ENCODE measurements around the gene MYBPC3.
"Not testable (repeated sequence)": the region's sequence is repeated elsewhere in the genome, so short reads cannot be mapped to it uniquely, and the experiment has no call there.

MYBPC3 gene

DNA sequence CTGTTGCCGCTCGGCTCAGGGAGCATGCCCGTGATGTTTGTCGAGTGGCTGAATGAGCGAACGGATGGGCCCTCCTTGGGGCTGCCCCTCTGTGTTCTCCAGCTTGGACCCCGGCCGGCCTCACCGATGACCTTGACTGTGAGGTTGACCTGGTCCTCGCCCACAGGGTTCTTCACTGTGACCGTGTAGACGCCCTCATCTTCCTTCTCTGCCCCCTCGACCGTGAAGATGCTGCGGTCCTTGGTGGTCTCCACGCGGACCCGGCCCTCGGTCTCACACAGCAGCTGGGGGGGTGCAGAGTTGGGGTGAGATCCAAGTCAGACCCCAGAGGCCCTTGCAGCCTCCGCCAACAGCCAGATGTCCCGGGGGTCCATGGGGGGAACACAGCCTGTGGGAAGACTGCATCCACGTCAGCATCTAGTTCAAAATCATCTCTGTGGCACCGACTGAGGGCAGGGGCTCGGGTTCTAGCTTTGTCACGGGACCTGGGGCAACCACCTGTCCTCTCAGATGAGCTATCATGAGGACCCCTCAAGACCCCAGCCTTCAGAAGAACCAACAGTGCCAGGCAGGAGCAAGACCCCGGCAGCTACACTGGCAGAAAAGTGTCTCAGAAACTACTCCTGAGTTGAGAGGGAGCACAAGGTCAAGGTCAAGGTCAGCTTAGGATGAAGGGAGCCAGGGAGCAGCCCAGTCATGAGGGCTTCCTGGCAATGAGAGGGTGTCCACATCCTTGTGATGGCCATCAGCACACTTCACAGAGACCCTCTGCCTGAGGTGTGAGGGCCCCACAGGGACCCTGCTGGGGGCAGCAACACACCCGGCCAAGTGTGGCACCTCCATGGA, 13.9 kb downstream of the MYBPC3 start:
- no peak for DNase-seq (ENCODE audit: low read depth, low spot score)

DNA sequence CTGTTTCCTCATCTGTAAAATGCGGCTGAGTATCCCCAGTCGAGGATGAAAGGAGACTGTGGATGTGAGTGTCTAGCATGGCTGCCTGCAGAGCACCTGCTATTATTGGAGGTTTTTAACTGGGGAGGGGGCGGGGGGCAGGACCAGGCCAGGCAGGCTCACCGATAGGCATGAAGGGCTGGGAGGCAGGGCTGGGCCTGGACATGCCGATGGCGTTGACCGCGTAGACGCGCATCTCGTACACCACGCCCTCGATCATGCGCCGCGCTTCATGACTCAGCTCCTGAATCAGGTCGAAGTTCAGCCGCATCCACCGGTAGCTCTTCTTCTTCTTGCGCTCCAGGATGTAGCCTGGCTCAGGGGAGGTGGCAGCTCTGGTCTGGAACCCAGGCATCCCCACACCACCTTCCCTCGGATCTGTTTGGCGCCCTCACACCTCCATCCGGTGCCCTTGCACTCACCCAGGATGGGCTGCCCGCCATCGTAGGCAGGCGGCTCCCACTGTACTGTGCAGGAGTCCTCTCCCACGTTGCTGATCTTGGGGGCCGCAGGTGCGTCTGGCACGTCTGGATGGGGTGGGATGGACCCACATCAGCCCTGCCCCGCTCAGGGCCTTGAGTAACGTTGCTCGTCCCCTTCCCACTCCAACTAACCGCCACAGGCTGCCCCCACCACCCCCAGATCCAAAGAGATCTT, 15.1 kb downstream of the MYBPC3 start:
- DNase-seq (ENCODE audit: low read depth, low spot score): no peak

DNA sequence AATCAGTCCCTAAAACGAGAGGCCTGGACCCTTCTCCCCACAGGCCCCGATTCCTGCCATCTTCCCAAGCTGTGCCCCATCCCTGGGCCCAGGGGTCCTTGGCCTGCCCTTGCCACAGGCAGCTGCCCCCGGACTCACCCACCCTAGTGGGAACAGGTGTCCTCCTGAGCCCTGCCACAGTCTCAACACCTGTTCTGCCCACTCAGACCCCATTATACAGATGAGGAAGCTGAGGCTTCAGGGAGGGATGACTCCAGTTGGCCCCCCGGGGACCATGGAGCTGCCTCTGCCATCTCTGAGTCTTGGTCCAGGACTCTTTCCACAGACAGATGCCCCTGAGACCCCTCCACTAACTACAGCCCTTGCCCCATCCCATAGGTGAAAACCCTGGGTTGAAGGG, 15.9 kb downstream of the MYBPC3 start:
- no peak for DNase-seq (ENCODE audit: low read depth, low spot score)

- DNase-seq (ENCODE audit: low read depth, low spot score): no peak
Observed at GRCh38 chr11:47335733-47336132, 16.8 kb downstream of the MYBPC3 start.

DNA sequence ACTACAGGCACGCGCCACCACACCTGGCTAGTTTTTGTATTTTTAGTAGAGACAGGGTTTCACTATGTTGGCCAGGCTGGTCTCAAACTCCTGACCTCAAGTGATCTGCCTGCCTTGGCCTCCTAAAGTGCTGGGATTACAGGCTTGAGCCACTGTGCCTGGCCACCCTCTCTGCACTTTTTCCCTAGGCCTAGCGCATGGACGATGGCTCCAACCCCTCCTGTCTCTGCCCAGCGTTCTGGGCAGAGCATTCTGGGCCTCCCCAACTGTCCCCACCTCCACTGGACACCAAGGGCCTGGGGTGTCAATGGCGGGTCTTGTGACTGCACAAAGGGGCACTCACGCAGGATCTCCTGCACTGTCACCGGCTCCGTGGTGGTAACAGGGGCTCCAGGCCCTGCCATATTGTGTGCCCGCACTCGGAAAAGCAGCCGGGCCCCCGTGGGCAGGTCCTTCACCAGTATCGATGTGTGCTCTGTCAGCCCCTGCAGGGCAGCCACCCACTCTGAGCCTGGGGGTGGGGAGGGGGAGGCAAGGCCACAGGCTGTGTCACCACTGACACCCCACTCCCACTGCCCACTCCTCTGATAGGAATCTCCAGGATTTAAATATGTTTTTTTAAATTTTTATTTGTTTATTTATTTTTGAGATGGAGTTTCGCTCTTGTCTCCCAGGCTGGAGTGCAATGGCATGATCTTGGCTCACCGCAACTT, 17.6 kb downstream of the MYBPC3 start:
- not testable (repeated sequence) for DNase-seq (ENCODE audit: low read depth, low spot score)

- no peak for DNase-seq (ENCODE audit: low read depth, low spot score)
Observed at GRCh38 chr11:47333886-47334443, 18.5 kb downstream of the MYBPC3 start.

GRCh38 chr11:47333526-47333845, 19.0 kb downstream of the MYBPC3 start:
- DNase-seq (ENCODE audit: low read depth, low spot score): no peak

GRCh38 chr11:47332791-47333525, 19.5 kb downstream of the MYBPC3 start:
- DNase-seq (ENCODE audit: low read depth, low spot score): no peak

- DNase-seq (ENCODE audit: low read depth, low spot score): no peak
Observed at GRCh38 chr11:47332303-47332711, 20.2 kb downstream of the MYBPC3 start.

- no peak for DNase-seq (ENCODE audit: low read depth, low spot score)
Observed at GRCh38 chr11:47331454-47332302, 20.8 kb downstream of the MYBPC3 start.

DNA sequence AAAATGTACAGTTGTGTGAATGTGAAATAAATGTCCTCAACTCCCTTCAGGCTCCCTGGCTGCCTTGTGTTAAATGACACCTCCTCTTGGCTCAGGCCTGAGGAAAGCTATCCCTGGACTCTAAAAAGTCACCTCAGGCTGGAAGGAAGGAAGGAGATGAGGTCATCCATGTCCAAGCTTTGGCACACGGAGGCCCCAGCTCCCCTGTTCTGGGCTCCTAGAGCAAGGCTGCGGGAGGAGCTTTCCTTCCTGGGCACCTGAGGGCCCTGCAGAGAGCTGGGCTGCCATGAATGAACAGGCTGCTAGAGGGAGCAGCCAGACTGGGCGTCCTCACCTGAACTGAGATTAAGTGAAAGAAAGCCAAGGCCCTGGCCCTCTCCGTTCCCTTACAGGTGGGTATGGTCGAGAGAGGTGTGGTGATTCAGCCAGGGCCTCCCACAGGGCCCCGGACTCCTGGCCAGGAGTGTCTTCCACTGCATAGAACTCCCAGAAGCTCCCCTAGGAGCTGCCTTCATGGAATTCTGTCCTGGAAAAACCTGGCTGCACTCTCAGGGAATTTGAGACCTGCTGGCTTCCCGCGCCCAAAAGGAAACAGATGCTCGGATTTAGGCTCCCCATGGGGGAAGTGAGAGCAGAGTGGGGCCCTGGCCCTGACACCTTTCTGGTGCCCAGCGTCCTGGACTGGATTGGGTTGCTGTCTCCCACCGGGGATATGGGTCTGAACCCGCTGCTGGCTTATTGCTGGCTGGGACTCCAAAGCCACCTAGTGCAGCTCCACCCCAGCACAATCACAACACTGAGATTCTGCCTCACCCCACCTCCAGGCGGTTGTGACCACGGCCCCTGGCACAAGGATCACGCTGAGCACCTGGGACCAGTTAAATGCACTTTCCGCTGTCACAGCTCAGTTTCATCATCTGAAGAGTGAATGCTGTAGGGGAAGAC, 22.2 kb downstream of the MYBPC3 start:
- DNase-seq (ENCODE audit: low read depth, low spot score): no peak

GRCh38 chr11:47329431-47329986, 23.0 kb downstream of the MYBPC3 start:
- DNase-seq (ENCODE audit: low read depth, low spot score): no peak

GRCh38 chr11:47328449-47329390, 23.8 kb downstream of the MYBPC3 start:
- no peak for DNase-seq (ENCODE audit: low read depth, low spot score)

GRCh38 chr11:47327949-47328348, 24.6 kb downstream of the MYBPC3 start:
- DNase-seq (ENCODE audit: low read depth, low spot score): no peak

- DNase-seq (ENCODE audit: low read depth, low spot score): no peak
Observed at GRCh38 chr11:47327025-47327424, 25.5 kb downstream of the MYBPC3 start.

- no peak for DNase-seq (ENCODE audit: low read depth, low spot score)
Observed at GRCh38 chr11:47326198-47326597, 26.3 kb downstream of the MYBPC3 start.

- no peak for DNase-seq (ENCODE audit: low read depth, low spot score)
Observed at GRCh38 chr11:47325271-47326041, 27.0 kb downstream of the MYBPC3 start.

All from activated naive CD8-positive, alpha-beta T cell treated with anti-CD3 and anti-CD28 coated beads, Interleukin-2, amount 50 U/mL, for 16 hours (primary cell).